Tibial artery (tissue), 4 donors: ENCODE results near the gene PPP2R5E.
"Not testable (repeated sequence)": the region's sequence is repeated elsewhere in the genome, so short reads cannot be mapped to it uniquely, and the experiment has no call there.

ENCODE experiments used
- DNase-seq, 2 donors: peaks; one replicate each; pipeline ENCODE4 v3.0.0-alpha.2; 2019
- H3K27ac ChIP-seq, 2 donors: fragments of 200-600 bp; sonication (generic) in 1 of 2; 1 replicate in 1 of 2; 2 replicates in 1 of 2; pipeline ENCODE4 v1.5.1; 2018 to 2019; ENCODE audit warnings: mild to moderate bottlenecking in 1 of 2
- H3K27me3 ChIP-seq, 2 donors: fragments of 200-600 bp; sonication (generic) in 1 of 2; one replicate each; pipeline versions ENCODE4 v1.5.1 to v1.6.0; 2016 to 2019
- H3K36me3 ChIP-seq, 3 donors: fragments of 200-600 bp; sonication (generic) in 2 of 3; one replicate each; pipeline ENCODE4 v1.5.1; 2016 to 2019; ENCODE audit warnings: mild to moderate bottlenecking in 2 of 3
- H3K4me1 ChIP-seq, 4 donors: fragments of 200-600 bp; sonication (generic) in 2 of 4; 1 replicate in 3 of 4; 2 replicates in 1 of 4; pipeline ENCODE4 v1.5.1; 2016 to 2019
- H3K4me3 ChIP-seq, 2 donors: fragments of 200-600 bp; sonication (generic) in 1 of 2; 1 replicate in 1 of 2; 2 replicates in 1 of 2; pipeline ENCODE4 v1.5.1; 2018 to 2019; ENCODE audit warnings: mild to moderate bottlenecking in 2 of 2
- H3K9me3 ChIP-seq, 3 donors: fragments of 200-600 bp; sonication (generic) in 1 of 3; one replicate each; pipeline ENCODE4 v1.5.1; 2016 to 2019
- CTCF ChIP-seq, 2 experiments: fragments of 200-600 bp in 1 of 2; fragments of 450-650 bp in 1 of 2; IDR thresholded peaks; one replicate each; pipeline ENCODE4 v1.5.1; 2017 to 2019; ENCODE audit warnings: antibody characterized with exemption in 2 of 2, mild to moderate bottlenecking in 1 of 2, moderate library complexity in 1 of 2
- intact Hi-C: fragments of 100-400 bp; cut with DNase I; formaldehyde crosslinking; loops from one replicate; pipeline ENCODE4 v1.15.0; 2023; ENCODE audit warnings: low total_unique reads

Gene PPP2R5E

GRCh38 chr14:63543000-63543825 lies at the start of gene PPP2R5E:
PPP2R5E (minus strand) TSS chr14:63543377; CDS start chr14:63539685, 3,692 bp downstream.
- Histone ChIP-seq H3K9me3 (no peaks in the 10 kb centered on the region), H3K27ac (peak within 1 kb of the TSS; percentile 90 to 93), H3K36me3 (peaks cover 10 to 17% (median 16%) of the 10 kb centered on the region in 3 donors), H3K27me3 (no peaks in the 10 kb centered on the region), H3K4me1 (peaks cover 0 to 30% (median 7%) of the 10 kb centered on the region in 4 donors), H3K4me3 (peak within 1 kb of the TSS; percentile 88 to 89)
- intact Hi-C loops: loop anchor here (5.0 to 10.0 kb wide), 2 partner anchors 48 to 99 kb away; partner anchors contain the start of gene WDR89
- peak in 1 of 2 experiments; percentile 24 for TF ChIP-seq CTCF (IDR thresholded peaks at IDR 0.05)
- DNase-seq: peak; percentile 99

GRCh38 chr14:63583046-63583445 lies 39.9 kb upstream of the PPP2R5E start:
- H3K4me3 ChIP-seq, DNase-seq, H3K4me1 ChIP-seq, H3K27me3 ChIP-seq, intact Hi-C loops, H3K9me3 ChIP-seq, H3K27ac ChIP-seq, H3K36me3 ChIP-seq: not testable (repeated sequence)

GRCh38 chr14:63581491-63581890 lies 38.3 kb upstream of the PPP2R5E start:
- DNase-seq: no peak
- Histone ChIP-seq H3K4me3 (no peak overlapping the region), H3K27ac (no peak overlapping the region), H3K36me3 (no peaks in the 10 kb centered on the region), H3K9me3 (no peaks in the 10 kb centered on the region), H3K27me3 (no peaks in the 10 kb centered on the region), H3K4me1 (no peaks in the 10 kb centered on the region)
- intact Hi-C loops: no loop called here
- TF ChIP-seq CTCF (IDR thresholded peaks at IDR 0.05): no peak

GRCh38 chr14:63578300-63578699 lies 35.1 kb upstream of the PPP2R5E start:
- Histone ChIP-seq H3K27me3 (no peaks in the 10 kb centered on the region), H3K4me1 (no peaks in the 10 kb centered on the region), H3K27ac (no peak overlapping the region), H3K4me3 (no peak overlapping the region), H3K9me3 (no peaks in the 10 kb centered on the region), H3K36me3 (no peaks in the 10 kb centered on the region)
- intact Hi-C loops: no loop called here
- no peak for TF ChIP-seq CTCF (IDR thresholded peaks at IDR 0.05)
- no peak for DNase-seq

GRCh38 chr14:63573581-63573980 lies 30.4 kb upstream of the PPP2R5E start:
- intact Hi-C loops: no loop called here

More at GRCh38 chr14:63573581-63573980, 30.4 kb upstream of the PPP2R5E start:
- H3K4me1 ChIP-seq: no peaks in the 10 kb centered on the region
- H3K27ac ChIP-seq: no peak overlapping the region
- H3K36me3 ChIP-seq: no peaks in the 10 kb centered on the region
- H3K4me3 ChIP-seq: no peak overlapping the region
- DNase-seq: no peak
- H3K9me3 ChIP-seq: no peaks in the 10 kb centered on the region
- no peak for TF ChIP-seq CTCF (IDR thresholded peaks at IDR 0.05)
- H3K27me3 ChIP-seq: no peaks in the 10 kb centered on the region
